NOMO-1 treated with DMSO at 0.1 percent for 48 hours (cell line): ENCODE measurements around the gene COL4A1.

Experiments
- DNase-seq: peaks from one replicate; lab custom pipeline; 2025; ENCODE audit not compliant: unreplicated experiment; lab: John Stamatoyannopoulos, UW

COL4A1 gene

GRCh38 chr13:110276553-110276950, 30.4 kb downstream of the COL4A1 start:
- DNase-seq, result no peak

GRCh38 chr13:110275931-110276552, 30.9 kb downstream of the COL4A1 start:
- DNase-seq, result no peak

DNA sequence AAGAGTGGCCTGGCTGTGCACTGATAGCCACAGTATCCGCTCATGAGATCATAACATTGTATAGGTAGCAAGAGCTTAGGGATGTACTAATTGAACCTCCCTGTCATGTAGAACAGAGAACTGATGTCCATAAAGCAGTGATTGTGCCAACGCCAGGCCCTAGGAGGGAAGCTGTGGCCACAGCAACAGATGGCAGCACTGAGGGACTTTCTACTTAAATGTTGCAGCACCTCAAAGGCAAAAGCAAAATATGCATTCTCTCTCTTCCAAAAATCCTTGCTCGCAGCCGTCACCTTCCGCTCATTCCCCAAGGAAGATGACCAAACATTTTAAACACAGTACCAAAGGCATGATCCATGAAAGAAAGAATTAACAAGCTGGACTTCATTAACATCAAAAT, 32.3 kb downstream of the COL4A1 start:
- no peak for DNase-seq

DNA sequence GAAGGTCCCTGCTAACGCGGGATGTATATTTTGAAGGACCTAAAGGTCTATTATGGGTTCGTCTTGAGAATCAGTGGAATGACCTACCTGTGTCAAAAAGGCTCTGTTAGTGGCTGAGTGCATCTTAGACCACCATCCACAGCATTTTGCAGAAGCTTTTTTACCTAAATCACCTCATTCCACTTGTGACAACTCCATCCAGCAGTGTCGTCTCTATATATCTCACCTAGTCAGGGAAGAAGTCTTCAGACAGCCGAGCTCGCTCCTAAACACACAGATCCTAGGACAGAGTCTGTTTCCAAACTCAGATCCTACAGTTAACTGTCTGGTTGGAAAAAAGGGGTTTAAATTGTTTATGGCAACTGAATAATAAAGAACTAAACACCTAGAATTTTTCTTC, 33.7 kb downstream of the COL4A1 start:
- no peak for DNase-seq

DNA sequence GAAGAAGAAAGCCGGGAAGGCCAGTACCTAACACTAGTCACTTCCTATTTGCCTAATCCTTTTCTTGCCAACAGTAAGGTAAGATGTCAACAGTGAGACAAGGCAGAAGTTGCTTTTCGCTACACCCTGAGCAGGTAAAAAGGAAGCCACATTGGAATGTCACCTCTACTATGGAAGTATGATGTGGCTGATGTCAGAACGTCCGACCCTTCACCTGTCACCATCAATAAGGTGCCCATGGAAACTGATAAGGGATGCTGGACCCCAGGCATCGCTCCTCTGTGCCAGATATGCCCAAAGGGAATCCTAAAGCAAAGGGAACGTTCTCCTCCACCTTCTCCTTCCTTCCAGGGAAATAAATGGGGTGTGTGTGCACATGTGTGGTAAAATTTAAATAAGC, 34.3 kb downstream of the COL4A1 start:
- DNase-seq, result no peak

GRCh38 chr13:110272227-110272626, 34.7 kb downstream of the COL4A1 start:
- DNase-seq, result no peak

GRCh38 chr13:110271313-110271712, 35.6 kb downstream of the COL4A1 start:
- no peak for DNase-seq

- no peak for DNase-seq
These were observed 36.5 kb downstream of the COL4A1 start for GRCh38 chr13:110270507-110270906.

GRCh38 chr13:110269509-110270185, 37.3 kb downstream of the COL4A1 start:
- no peak for DNase-seq

- DNase-seq, result no peak
These were observed 38.3 kb downstream of the COL4A1 start for GRCh38 chr13:110268576-110269185.

DNA sequence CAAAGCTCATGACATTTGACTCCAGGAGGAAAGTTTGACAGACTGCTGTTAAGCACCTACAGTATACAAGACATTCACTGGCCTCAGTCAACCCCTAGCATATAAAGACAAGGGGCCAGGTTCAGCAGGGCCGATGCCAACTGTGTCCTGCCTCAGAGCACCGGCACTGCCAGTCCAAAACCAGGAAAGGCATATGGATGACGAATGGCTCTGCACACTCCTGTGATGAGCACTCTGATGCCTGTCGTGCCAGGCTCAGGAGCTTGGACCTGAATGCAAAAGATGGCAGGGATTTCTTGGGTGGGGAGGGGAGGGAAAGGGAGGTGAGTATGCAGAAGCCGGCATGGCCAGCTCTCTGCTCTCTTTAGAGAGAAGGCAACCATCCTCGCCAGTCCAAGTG, 38.9 kb downstream of the COL4A1 start:
- no peak for DNase-seq

DNA sequence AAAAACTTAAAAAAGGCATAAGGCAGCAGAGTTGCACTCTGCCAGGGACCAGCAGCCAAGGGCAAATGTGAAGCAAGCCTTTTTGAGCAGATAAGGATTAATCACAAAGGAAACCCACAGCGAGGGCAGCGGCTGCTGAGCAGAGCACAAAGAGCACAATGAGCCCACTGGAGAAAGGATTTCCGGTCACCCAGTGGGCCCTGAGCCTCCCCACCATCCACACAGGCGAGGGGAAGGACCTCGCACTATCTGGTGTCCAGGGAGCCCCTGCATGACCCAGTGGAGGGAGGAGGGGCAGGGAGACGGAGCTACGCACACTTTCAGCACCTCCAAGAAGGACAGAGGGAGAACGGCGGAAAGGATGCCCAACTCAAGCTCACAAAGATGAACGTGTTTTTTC, 40.0 kb downstream of the COL4A1 start:
- no peak for DNase-seq

DNA sequence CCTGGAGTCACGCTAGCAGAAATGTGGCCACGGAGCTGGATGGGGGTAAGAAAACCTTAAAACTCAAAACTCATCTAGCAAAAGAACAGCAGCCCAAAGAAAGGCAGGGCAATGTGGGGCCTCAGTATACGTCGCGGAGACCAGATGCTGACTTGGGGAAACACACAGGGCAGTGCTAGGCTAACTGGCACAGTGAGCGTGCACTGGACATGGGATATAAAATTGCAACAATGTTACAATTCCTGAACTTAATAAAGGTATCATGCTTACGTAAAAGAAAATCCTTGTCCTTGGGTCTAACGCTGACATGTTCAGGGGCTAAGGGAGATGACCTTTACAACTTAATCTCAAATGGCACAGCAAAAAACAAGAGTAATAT, 40.5 kb downstream of the COL4A1 start:
- no peak for DNase-seq

DNA sequence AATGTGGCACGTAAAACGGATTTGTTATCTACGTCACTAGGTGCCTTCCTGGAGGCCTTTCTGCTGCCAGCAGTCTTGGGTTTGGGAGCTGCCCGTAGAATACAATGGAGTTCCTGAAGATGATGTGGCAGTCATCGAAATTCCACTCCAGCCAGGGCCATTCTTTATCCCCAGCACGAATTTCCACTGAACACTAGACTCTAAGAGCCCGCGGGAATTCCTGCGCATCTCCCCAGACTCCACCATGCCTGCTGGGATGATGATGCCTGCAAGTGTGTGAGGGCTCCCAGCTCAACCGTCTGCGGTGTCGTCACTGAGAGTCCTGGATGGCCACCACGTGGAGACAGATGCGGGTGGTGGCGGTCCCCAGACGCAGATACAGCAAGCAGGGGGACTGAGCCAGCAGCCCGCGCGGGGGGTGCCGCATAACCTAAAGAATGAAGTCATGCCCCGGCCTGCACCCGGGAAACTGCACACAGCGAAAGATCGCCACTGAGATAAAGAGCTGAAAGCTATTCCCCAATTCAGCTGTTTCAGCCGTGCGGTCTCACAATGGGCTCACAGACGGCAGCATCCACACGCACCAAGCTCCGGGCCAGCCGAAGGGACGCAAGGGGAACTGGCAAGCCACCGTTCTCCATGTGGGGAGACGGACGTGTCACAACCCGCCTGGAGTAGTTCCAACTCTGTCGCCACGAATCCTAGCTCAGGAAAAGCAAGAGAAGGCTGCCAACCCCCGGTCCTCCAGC, 41.1 kb downstream of the COL4A1 start:
- no peak for DNase-seq

- no peak for DNase-seq
These were observed 41.6 kb downstream of the COL4A1 start for GRCh38 chr13:110265341-110265681.

DNA sequence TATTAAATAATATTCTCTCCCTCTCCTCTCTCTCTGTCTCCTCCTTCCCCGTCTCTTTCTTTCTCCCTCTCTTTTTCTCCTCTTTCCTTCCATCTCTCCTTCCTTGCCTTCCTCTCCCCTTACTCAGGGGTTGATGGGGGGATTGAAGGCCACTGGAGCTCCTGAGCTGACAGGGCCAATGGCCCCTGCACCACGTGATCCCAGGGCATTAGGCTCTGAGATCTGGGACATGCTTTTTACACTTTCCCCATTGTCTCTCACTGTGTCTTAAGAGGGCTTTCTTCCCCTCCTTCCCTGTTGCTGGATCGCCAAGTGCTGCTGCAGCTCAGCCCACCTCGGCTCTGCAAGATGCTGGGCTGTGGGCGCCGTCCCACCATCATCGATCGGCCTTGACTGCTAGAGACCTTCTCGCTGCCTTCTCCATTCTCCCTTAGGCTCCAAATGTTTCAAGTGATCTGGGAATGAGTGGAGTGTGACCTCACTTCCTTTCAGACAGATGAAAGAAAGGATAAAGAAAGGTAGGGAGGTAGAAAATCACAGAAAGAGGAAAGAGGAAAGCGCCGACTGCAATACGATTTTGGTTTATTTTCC, 42.2 kb downstream of the COL4A1 start:
- no peak for DNase-seq

DNA sequence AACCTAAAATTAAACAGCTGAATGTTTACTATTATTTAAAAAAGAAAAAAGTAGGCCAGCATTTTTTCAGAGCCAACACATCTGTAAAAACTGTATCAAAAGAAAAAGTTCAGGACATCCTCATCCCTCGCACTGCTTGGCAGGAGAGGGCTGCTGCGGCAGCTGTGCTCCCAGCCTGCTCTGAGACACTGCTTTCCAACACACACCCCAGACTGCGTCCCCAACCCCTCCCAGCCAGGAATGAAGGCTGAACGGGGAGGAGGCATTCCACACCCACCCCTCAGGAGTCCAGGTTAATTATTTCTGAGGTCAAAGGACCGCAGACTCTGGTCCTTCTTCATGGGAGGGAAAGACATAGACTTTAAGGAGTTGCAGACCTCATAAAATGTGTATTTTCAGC, 43.1 kb downstream of the COL4A1 start:
- no peak for DNase-seq

- no peak for DNase-seq
These were observed 43.6 kb downstream of the COL4A1 start for GRCh38 chr13:110263404-110263803.

DNA sequence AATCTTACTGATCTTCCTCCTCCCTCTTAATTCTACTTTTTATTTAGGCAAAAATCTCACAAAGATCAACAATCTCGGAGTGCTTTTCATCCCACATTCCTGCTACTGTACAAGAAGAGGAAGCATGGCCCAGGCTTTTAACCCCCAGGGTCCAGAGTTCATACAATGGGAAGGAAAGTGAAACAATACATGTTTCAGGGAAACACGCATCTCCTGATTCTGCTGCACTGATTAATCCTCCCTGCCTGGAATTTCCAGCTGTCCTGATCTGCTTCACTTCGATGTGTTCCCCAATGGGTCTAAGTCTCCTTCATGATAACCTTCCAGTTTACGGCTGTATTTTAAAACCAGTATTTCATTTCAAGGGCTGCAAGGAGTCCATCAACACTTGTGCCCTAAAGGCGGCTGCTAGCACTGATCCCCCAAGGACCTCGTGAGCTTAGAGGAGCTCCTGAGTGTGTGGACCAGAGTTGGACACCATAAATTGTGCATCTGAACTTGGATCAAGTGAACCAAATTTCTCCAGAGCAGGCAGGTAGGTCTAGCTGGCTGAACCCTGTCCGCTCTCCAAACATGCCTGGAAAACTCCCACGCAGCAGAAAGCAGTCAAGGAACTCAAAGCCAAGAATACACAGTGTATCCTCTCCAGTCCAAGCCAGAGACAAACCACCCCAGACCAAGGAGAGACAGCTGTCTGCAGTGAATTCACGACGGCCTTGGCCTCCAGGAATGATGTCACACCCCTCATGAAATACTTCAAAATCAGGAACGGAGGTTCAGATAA, 44.3 kb downstream of the COL4A1 start:
- DNase-seq, result no peak

DNA sequence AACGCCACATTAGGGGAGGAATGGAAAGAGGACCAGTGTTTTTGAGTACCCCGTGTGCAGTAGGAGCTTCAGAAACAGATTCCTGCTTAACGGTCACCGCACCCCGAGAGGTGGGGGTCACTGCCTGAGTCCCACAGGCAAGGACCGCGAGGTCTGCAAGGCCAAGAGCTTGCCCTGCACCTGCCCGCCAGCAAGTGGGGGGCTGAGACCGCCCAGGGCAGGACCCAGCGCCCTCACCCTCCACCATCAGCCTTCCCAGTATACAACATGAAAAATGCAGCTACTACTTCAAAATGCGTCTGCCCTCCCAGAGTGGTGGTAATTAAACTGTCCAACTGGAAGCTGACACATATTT, 44.9 kb downstream of the COL4A1 start:
- DNase-seq, result no peak
